HepG2 (cell line): Measurements from ENCODE around the gene ZBTB9. TPM values are rescaled to one million over a fixed set of nuclear protein-coding genes. Genes with fewer than 3 reads are reported as not detected.
A peak's percentile ranks its signal among the peaks of the same experiment; 100 is the strongest.

ENCODE experiments used
- ATAC-seq: fragments of 200-7000 bp; cut with Tn5 transposase; 3 replicates; pipeline ENCODE4 v1.9.1; 2020; ENCODE audit warnings: mild to moderate bottlenecking, moderate library complexity
- BruUV-seq: library from RNA; stranded (reverse); fragments of 400-500 nt; replicated peaks from 2 replicates; lab custom pipeline; 2021; lab: Mats Ljungman, UMichigan
- CTCF ChIA-PET: fragments of 300-600 bp; formaldehyde crosslinking; extraction: SDS; loops from one replicate; lab custom pipeline; 2021; ENCODE audit warnings: low total read pairs, inconsistent platforms, low intra/inter-chr PET ratio; lab: Yijun Ruan, JAX
- POLR2A ChIA-PET: fragments of 350-600 bp; sonication (Branson Sonifier 250); formaldehyde crosslinking; loops from one replicate; lab custom pipeline; 2020; ENCODE audit warnings: antibody characterized with exemption, inconsistent platforms; lab: Yijun Ruan, JAX
- DNase-seq: peaks from one replicate; pipeline ENCODE4 v3.0.0-alpha.2; 2015; ENCODE audit warnings: low spot score
- FAIRE-seq: peaks from 3 replicates; lab custom pipeline; 2011; peaks lifted over from hg19 to GRCh38; lab: Jason Lieb, UNC
- H2AFZ ChIP-seq: one replicate; pipeline ENCODE4 v1.6.1; 2011; ENCODE audit warnings: low read length, inconsistent platforms
- H3K27ac ChIP-seq: fragments of 300-600 bp; 3 replicates; pipeline ENCODE4 v1.8.0; 2011; ENCODE audit warnings: mixed run types, mild to moderate bottlenecking, mixed read lengths, low read length, inconsistent platforms; ENCODE audit not compliant: insufficient read depth; ENCODE audit errors: extremely low read length
- H3K27me3 ChIP-seq, 2 experiments: fragments of 200-600 bp in 1 of 2; 2 replicates in 1 of 2; 3 replicates in 1 of 2; pipeline versions ENCODE4 v1.6.0 to v1.8.0; 2011; ENCODE audit warnings: low read length in 2 of 2, mild to moderate bottlenecking in 2 of 2, moderate library complexity in 2 of 2, inconsistent platforms in 1 of 2; ENCODE audit not compliant: insufficient read depth in 2 of 2, control insufficient read depth in 1 of 2
- H3K36me3 ChIP-seq, 2 experiments: fragments of 200-600 bp in 1 of 2; replicated peaks in 1 of 2; 2 replicates in 1 of 2; 3 replicates in 1 of 2; pipeline versions ENCODE4 v1.5.1 to v1.8.0; 2011; ENCODE audit warnings: low read length in 2 of 2, inconsistent platforms in 1 of 2; ENCODE audit not compliant: insufficient read depth in 2 of 2, control insufficient read depth in 1 of 2
- H3K4me1 ChIP-seq: 2 replicates; pipeline ENCODE4 v1.5.1; 2012; ENCODE audit warnings: low read length, inconsistent platforms; ENCODE audit not compliant: insufficient read depth
- H3K4me2 ChIP-seq: 2 replicates; pipeline ENCODE4 v1.6.0; 2011; ENCODE audit warnings: low read depth, low read length, inconsistent platforms
- H3K4me3 ChIP-seq, 3 experiments: fragments of 200-600 bp in 1 of 3; sonication (generic), shearing (Covaris generic) in 1 of 3; replicated peaks in 1 of 3; 2 replicates each; pipeline ENCODE4 v1.5.1; 2011 to 2016; ENCODE audit warnings: low read length in 3 of 3, inconsistent platforms in 2 of 3, low read depth in 2 of 3, mild to moderate bottlenecking in 2 of 3, control low read depth in 1 of 3, mixed read lengths in 1 of 3; ENCODE audit not compliant: insufficient read depth in 1 of 3
- H3K79me2 ChIP-seq: one replicate; pipeline ENCODE4 v1.6.1; 2011; ENCODE audit warnings: low read length, inconsistent platforms; ENCODE audit not compliant: insufficient read depth
- H3K9ac ChIP-seq: 2 replicates; pipeline ENCODE4 v1.6.0; 2011; ENCODE audit warnings: mild to moderate bottlenecking, low read depth, low read length, inconsistent platforms; ENCODE audit not compliant: insufficient read depth
- H3K9me3 ChIP-seq: 2 replicates; pipeline ENCODE4 v1.5.1; 2012; ENCODE audit warnings: mild to moderate bottlenecking, low read length
- H4K20me1 ChIP-seq: 2 replicates; pipeline ENCODE4 v1.6.0; 2011; ENCODE audit warnings: inconsistent platforms, mild to moderate bottlenecking, low read length, moderate library complexity; ENCODE audit not compliant: insufficient read depth
- CTCF ChIP-seq: sonication (generic); formaldehyde crosslinking; IDR thresholded peaks from 2 replicates; pipeline ENCODE4 v1.5.0; 2020; ENCODE audit warnings: mild to moderate bottlenecking, missing genetic modification reagents, moderate library complexity
- GLI4 ChIP-seq: sonication (generic); formaldehyde crosslinking; IDR thresholded peaks from 2 replicates; pipeline ENCODE4 v1.5.1; 2020; ENCODE audit warnings: missing genetic modification reagents, mild to moderate bottlenecking, moderate library complexity, borderline replicate concordance
- SRF ChIP-seq: IDR thresholded peaks from 2 replicates; pipeline ENCODE4 v1.6.1; 2011; ENCODE audit warnings: mild to moderate bottlenecking, low read depth, low read length, moderate library complexity
- TCF7 ChIP-seq: sonication (generic); IDR thresholded peaks from 2 replicates; pipeline ENCODE4 v1.6.1; 2016; ENCODE audit warnings: antibody characterized with exemption, low read depth
- ZBTB40 ChIP-seq, 2 experiments: fragments of 450-650 bp in 1 of 2; sonication (generic) in 1 of 2; formaldehyde crosslinking in 1 of 2; IDR thresholded peaks; 2 replicates each; pipeline versions ENCODE4 v1.6.1 to v1.8.0; 2016 to 2022; ENCODE audit warnings: antibody characterized with exemption in 1 of 2, mild to moderate bottlenecking in 1 of 2, missing genetic modification reagents in 1 of 2
- ZFX ChIP-seq: sonication (generic); formaldehyde crosslinking; IDR thresholded peaks from 2 replicates; pipeline ENCODE4 v1.4.0; 2020; ENCODE audit warnings: mild to moderate bottlenecking, low read depth, missing genetic modification reagents, moderate library complexity
- WGBS: methylation state at CpG from one replicate; pipeline ENCODE4 v1.1.6; 2017; ENCODE audit warnings: low lambda C conversion rate; 5-methylcytosine and 5-hydroxymethylcytosine counted together
- in situ Hi-C: cut with HindIII; loops from 2 replicates; pipeline ENCODE4 v1.10.0; 2017; ENCODE audit warnings: low pct_unique_long_range_greater_than_20kb; ENCODE audit not compliant: extremely low pct_ligation_motif_present
- intact Hi-C: fragments of 100-400 bp; cut with micrococcal nuclease; formaldehyde crosslinking; loops from one replicate; pipeline ENCODE4 v1.10.0; 2022; ENCODE audit not compliant: unreplicated experiment
- polyA plus RNA-seq, 8 experiments: library from polyadenylated mRNA; depleted of rRNA in 3 of 8; stranded (reverse) in 7 of 8; unstranded in 1 of 8; fragments of >200 nt; fragmentation: Illumina TruSeq in 4 of 8; extraction: Trizol in 4 of 8; gene quantifications; 2 replicates each; pipeline versions ENCODE4 v1.2.1 to v1.2.3, GENCODE V29; 2011 to 2016; ENCODE audit warnings: low read depth in 4 of 8, missing spikeins in 1 of 8, mixed read lengths in 1 of 8; ENCODE audit not compliant: insufficient read depth in 1 of 8
- total RNA-seq, 5 experiments: library from RNA; depleted of rRNA; stranded (reverse); fragments of >200 nt; fragmentation: Illumina TruSeq; extraction: Trizol; gene quantifications; 2 replicates each; pipeline ENCODE4 v1.2.3, GENCODE V29; 2016; ENCODE audit warnings: low read depth in 1 of 5
- TF ChIP-seq, protein P1 (sequence below): sonication (generic); formaldehyde crosslinking; IDR thresholded peaks from 2 replicates; pipeline ENCODE4 v1.4.0; 2020; ENCODE audit warnings: missing genetic modification reagents
- TF ChIP-seq, protein P2 (sequence below): sonication (generic); formaldehyde crosslinking; IDR thresholded peaks from 2 replicates; pipeline ENCODE4 v1.5.0; 2020; ENCODE audit warnings: missing genetic modification reagents, mild to moderate bottlenecking, borderline replicate concordance
- TF ChIP-seq, protein P3 (sequence below): sonication (generic); formaldehyde crosslinking; IDR thresholded peaks from 2 replicates; pipeline ENCODE4 v1.8.1; 2023; ENCODE audit warnings: mild to moderate bottlenecking, missing genetic modification reagents

The ZBTB9 gene
- total and polyA plus RNA-seq, 2 of the 13 experiments (the other 11 are each of a cell fraction or from before 2014, with no cell fraction given): 5.3 to 9.2 TPM

- ChIA-PET CTCF (no interaction called here), POLR2A (no interaction called here)
- in situ Hi-C loops (no loop called here), intact Hi-C loops (no loop called here)
- WGBS: 71% methylated on average over 7 of the region's 7 CpGs
- Histone ChIP-seq H3K9ac (no peak overlapping the region), H2AFZ (no peak overlapping the region), H3K9me3 (no peaks in the 10 kb centered on the region), H4K20me1 (no peaks in the 10 kb centered on the region), H3K4me2 (no peak overlapping the region), H3K4me1 (no peaks in the 10 kb centered on the region), H3K4me3 (no peak overlapping the region), H3K27ac (no peak overlapping the region), H3K27me3 (peaks cover 0 to 5% of the 10 kb centered on the region in 2 experiments; a peak in 3 of 5 replicates), H3K36me3 (no peaks in the 10 kb centered on the region), H3K79me2 (no peaks in the 10 kb centered on the region)
- ATAC-seq (peak; percentile 62; the same call in 1 of the 3 replicates), DNase-seq (no peak), FAIRE-seq (no peak)
- BruUV-seq: no TSS peak
- TF ChIP-seq, protein P1, sequence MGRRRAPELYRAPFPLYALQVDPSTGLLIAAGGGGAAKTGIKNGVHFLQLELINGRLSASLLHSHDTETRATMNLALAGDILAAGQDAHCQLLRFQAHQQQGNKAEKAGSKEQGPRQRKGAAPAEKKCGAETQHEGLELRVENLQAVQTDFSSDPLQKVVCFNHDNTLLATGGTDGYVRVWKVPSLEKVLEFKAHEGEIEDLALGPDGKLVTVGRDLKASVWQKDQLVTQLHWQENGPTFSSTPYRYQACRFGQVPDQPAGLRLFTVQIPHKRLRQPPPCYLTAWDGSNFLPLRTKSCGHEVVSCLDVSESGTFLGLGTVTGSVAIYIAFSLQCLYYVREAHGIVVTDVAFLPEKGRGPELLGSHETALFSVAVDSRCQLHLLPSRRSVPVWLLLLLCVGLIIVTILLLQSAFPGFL (CRISPR knock-in tag): no peak
- TF ChIP-seq CTCF (CRISPR knock-in tag) (0 out of 2 replicates have a peak, but pooled peaks have one; percentile 10), TCF7 (no peak), ZBTB40 (IDR thresholded peaks at IDR 0.05) (no peak), ZBTB40 (CRISPR knock-in tag; IDR thresholded peaks at IDR 0.05) (no peak), SRF (no peak), GLI4 (CRISPR knock-in tag) (no peak), ZFX (no peak)
- TF ChIP-seq, protein P2, sequence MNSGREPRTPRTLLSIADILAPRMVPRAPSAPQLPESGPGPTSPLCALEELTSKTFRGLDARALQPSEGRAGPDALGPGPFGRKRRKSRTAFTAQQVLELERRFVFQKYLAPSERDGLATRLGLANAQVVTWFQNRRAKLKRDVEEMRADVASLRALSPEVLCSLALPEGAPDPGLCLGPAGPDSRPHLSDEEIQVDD (CRISPR knock-in tag): no peak
- TF ChIP-seq, protein P3, sequence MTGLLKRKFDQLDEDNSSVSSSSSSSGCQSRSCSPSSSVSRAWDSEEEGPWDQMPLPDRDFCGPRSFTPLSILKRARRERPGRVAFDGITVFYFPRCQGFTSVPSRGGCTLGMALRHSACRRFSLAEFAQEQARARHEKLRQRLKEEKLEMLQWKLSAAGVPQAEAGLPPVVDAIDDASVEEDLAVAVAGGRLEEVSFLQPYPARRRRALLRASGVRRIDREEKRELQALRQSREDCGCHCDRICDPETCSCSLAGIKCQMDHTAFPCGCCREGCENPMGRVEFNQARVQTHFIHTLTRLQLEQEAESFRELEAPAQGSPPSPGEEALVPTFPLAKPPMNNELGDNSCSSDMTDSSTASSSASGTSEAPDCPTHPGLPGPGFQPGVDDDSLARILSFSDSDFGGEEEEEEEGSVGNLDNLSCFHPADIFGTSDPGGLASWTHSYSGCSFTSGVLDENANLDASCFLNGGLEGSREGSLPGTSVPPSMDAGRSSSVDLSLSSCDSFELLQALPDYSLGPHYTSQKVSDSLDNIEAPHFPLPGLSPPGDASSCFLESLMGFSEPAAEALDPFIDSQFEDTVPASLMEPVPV (CRISPR knock-in tag): no peak
Measured at GRCh38 chr6:33497157-33497556, 42.8 kb downstream of the ZBTB9 start.
